Measurements from ENCODE around the gene PDE3A.

Gene PDE3A

DNA sequence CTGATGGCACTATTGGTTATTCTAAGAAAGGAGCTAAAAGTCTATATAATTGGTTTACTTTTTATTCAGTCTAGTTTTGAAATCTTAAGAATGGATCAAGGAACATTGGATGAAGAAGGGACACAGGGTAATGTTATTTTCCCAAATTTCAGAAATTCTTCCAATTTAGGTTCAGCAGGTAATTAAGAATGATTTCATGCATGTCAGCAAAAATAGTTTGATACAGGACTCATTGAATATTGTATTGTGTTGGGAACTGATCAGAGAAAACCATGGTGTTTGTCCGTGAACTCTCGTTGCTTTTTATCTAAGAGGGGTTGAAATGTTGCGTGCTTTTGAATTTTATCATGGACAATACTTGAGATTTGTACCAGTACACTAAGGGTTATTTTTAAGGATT, 58.6 kb downstream of the PDE3A start:
- no peak for DNase-seq

DNA sequence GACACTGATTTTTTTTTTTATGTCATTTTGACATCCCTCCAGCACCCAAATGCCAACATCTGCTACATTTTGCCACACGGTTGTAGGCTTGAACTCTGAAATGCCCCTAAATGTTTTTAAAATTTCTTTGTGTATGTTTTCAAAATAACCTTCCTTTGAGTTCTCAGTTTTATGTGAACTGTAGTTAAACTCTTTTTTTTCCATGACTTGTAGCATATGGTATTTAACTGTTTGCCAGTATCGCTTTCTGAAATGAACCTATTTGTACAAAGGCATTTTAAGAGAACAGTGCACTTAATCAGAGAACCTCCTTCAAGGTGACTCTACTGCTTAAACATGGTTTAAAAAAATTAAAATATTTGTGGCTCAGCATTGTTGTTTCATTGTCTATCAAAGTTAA, 61.5 kb downstream of the PDE3A start:
- DNase-seq: no peak

DNA sequence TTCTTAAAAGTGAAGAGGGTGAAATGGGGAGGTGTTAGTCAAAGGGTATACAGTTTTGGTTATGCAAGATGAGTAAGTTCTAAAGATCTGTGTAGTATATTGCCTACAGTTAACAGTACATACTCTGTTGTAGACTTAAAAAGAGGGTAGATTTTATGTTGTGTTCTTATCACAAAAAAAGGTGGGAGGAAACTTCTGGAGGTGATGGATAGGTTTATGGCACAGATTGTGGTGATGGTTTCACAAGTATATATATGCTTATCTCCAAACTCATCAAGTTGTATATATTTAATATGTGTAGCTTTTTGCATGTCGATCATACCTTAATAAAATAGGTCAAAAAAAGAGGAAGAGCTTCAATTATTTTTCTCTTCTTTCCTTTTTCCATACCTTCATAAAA, 64.0 kb downstream of the PDE3A start:
- no peak for DNase-seq

DNA sequence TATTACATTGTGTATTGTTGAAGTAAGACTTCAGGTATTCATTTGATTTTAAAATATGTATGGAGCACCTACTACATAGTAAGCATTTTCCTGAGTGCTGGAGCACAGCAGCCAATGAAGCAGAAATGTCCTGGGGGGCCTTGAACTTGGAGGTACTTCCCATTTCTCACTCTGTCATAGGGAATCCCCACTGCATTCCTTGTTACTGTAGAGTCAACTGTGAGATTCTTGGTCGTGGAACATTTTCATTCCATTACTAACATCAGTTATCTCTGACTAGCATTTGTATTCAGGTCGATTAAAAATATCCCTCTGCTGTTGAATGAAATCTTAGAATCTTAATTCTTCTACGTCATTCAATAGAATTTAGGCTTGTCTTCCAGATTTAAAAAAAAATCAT, 66.7 kb downstream of the PDE3A start:
- DNase-seq: no peak

DNA sequence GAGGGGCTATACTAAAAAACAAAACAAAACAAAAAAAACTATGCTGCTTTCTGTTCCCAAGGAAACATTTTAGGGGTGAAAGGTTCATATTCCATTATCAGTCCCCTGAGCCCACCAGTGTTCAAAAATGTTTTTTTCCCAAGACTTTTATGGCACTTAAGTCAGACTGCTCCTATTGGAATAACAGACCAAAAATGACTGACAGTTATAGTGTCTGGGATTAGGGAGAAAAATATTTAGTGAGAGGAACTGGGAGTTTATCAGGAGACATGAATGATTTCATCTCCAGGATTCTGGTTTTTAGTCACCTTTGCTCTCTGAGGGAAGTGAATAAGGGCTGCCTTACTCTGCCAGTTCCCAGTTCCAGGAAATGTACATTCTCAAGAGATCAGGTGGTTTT, 68.0 kb downstream of the PDE3A start:
- no peak for DNase-seq

DNA sequence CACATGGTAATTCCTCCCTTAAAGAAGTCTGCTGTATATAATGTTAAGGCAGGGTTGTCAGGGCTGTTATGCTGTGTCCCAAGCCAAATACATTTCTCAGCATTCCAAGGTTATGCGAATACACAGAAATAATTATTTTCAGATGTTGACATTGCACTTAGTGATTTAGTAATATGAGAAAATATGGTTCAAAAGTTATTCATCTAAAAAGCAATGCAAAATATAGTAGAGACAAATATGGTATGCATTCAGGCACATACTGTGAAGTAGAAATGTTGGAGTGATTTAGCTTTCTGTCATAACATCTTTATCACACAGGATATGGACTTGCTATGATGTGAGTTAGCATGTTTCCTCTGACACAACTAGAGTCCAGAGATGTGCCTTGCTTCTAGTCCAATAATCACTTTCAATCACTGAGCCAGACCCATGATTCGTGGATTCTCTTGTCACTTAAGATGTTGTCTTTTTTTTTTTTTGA, 70.0 kb downstream of the PDE3A start:
- DNase-seq: no peak

DNA sequence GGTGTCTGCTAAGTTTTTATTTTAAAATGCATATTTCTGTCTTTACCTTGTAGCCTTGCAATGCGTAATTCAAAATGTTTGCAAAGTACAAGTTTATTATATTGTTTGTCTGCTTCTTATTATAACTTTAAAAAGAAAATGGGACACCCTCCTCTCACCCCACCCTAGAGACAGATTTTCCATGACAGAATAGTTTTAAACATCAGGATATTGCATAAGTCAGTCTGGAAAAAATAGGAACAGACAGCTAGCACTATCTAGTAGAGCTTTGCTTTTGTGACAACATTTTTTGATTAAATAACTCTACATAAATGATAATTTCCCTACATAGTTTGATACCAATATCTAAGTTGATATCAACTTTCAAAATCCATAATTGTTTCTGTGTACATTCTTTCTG, 71.3 kb downstream of the PDE3A start:
- no peak for DNase-seq

DNA sequence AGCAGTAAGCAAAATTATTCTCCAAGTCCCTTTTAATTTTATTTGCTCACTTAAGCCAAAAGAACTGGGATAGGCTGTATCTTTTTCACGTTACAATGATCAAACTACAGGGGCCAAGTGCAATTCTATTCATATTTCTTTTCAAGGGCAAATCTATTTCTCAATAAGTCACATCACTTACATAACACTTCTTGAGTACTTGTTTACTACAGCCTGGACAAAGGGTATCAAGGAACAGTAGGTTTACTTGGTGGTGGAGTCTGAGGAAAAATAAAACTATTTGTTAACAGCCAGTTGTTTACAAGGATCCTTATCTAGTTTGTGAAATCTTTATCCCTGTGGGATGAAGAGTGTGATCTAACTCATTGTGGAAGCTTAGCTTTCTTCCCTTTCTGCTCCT, 72.1 kb downstream of the PDE3A start:
- DNase-seq: no peak

DNA sequence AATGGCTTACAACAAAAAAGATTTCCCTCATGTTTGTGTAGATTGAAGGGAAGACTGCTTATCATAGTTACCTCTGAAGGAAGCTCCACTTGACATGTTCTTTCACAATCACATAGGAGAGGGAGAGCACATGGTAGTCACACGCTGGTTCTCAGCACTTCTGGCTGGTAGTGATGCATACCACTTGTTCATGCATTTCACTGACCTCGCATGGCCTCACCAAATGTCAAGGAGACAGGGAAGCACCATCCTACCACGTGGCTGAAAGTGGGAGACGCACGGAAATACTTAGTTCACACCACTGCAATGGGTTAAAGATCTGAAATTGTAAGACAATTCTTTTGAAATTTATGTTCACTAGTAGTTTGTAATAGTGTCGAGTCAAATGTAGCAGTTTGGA, 74.0 kb downstream of the PDE3A start:
- DNase-seq: no peak

DNA sequence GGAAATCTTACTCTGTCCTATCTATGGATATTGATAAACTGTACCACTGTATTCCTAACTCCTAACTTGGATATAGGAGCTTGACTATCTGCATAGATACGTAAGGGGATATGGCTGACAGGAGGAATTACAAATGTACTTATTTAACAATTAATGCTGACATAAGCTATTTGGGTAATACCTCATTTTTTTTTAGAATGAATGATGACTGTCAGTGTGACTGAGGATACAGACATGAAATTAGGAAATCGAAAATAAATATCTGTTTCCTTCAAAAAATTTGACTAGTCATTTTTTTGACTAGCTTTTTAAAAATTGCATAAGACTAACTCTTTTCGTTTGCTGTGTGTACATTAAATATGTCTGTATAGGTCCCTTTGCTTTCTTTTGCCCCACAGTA, 74.9 kb downstream of the PDE3A start:
- no peak for DNase-seq

DNA sequence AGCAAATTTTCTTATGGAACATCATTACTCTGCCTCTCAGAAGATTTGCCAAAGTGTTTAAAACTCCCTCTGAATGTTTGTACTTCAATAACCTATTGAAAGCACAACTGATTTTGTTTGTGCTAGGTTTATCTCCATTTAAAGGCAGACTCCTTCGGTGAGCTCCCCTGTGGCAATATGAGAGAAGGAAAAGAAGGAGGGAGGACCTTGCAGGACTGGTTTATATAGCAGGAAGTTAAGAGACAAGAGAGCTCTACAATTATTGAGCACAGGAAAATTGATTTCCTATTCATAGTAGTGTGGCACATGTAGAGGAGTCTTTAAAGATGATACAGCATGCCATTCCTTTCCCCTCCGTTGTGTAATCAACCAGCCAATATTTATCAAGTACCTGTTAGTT, 75.5 kb downstream of the PDE3A start:
- no peak for DNase-seq

DNA sequence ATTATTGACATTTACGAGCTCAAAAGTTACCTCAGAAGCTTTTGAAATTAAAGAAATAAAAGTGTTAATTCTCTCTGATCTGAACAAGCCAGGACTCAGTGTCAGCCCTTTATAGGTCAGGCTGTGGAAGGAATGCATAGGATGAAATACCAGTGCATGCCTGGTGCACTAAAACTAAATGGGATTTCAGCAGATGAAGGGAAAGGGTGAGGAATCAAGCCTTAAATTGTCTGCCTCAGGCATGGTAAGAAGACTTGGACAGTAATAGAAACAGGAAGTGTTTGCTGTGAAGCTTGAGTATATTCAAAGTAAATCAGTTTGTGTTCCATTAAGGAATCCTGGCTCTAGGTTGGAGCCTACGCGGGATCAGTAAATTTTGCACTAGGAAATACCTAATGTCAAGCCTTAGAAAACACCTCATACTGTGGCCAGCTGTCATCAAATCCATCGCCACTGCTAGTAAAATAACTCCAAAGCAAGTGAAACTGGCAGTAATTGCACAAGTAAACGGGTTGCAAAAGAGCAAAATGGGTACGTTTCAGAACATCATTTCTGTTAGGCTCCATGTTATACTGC, 76.3 kb downstream of the PDE3A start:
- no peak for DNase-seq

DNA sequence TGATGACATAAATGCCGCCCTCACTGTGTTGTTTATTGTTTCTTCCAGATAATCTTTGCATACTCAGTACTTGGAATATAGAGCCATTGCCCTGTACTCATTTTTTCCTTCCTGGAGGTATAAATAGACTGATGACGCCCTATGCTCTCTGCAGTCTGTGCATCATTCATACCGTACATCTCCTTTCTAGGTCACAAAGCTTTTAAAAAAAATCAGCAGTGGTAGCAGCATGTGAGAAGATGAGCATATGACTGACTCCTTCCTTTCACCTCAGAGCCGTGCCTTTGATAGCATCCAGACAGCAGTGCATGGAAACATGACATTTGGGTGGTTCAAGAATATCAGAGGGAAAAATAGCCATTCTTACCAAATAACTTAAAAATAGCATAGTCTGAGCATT, 77.3 kb downstream of the PDE3A start:
- no peak for DNase-seq

DNA sequence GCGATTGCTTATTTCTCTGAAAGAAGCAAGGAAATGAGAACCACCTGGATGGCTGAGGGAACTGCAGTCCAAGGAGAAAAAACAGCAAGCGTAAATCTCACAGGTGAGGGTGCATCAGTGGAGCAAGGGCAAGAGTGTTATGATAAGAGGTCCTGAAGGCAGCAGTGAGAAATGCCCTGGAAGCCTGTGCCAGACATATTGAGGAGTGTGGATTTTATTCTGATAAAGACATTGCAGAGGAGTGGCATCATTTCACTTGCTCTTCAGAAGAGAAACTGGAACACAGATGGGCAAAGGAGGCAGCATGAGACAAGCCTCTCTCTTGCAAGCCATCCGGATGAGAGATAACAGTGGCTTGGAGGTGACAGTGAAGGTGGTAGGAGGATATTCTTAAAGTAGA, 78.5 kb downstream of the PDE3A start:
- no peak for DNase-seq

DNA sequence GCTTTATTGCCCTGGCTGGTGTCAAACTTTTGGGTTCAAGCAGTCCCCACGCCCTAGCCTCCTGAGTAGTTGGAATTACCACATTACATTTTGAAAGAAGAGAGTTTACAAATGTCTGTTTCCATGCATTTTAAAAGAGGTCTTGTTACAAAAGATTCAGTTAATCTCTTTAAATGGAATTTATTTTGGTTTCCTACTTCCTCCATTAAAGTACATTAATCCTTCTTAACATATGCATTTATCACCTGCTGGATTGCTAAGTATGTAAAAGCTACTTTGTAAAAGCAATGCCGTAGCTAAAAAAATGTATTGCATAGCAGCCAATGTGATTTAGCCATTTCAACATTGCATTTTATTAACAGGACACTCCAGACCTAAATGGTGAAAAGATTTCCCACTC, 80.4 kb downstream of the PDE3A start:
- DNase-seq: no peak

DNA sequence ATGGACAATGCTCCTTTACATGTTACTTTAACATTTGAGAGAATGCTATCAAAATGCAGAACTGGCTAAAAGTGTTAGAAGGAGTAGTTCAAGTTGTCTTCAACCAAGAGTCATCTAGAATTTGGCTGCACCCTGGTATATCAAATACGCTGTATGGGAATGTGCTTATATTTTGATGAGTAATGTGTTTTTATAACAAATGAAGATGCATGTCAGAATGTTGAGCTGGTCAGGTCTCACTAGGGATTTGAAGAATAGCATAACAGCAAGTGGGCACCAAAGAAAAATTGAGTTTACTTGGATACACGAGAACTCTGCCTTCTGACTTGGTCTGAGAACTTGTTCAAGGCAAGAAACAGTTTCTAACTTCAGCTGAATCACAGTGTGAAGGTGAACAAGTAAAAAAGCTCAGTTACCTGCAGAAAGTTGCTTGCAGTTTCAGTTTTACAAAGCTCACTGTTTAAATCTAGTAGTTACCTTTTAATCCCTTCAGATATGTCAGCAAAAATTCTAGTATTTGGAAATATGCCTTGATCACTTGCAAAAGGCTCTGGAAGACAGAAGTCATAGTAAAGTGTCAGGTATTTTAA, 82.3 kb downstream of the PDE3A start:
- no peak for DNase-seq

DNA sequence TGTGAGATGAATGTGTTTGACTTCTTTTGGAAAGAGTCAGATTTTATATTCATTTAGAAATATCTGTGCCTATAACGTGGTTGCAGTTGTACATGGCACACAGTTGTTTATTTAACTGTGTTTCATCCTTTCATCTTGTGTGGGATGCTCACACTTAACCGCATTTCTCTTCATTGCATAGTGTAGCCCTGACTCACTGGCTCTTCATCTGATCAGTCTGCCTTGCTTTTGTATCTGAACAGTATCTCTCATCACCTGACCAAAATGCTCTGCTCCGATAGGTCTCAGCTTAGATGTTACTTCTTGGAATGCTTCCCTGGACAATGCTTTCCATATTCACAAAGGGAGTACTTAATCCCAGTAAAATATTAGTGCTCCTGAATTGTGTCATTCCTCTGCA, 83.4 kb downstream of the PDE3A start:
- no peak for DNase-seq

DNA sequence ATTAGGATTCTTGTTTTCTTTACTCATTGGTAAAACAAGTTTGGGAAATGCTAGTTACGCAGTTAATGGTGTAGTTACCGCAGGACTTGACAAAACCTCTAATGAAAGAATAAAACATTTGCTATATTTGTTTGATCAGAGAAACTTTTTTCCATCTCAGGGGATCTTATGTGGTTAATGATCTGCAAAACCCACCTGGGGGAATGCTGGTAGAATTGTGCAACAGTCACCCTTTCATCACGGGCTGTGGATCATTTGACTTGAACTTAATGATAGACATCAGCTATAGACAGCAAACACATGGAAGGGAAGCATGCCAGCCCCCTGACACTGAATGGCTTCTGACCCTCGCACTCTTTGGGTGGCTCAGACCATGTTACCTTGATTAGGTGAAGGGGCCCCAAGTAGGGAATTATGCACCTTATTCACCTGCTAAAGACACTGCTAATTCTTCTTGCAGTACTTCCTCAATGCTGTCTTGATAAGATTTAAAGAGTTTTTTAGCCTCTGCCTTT, 84.2 kb downstream of the PDE3A start:
- DNase-seq: no peak

DNA sequence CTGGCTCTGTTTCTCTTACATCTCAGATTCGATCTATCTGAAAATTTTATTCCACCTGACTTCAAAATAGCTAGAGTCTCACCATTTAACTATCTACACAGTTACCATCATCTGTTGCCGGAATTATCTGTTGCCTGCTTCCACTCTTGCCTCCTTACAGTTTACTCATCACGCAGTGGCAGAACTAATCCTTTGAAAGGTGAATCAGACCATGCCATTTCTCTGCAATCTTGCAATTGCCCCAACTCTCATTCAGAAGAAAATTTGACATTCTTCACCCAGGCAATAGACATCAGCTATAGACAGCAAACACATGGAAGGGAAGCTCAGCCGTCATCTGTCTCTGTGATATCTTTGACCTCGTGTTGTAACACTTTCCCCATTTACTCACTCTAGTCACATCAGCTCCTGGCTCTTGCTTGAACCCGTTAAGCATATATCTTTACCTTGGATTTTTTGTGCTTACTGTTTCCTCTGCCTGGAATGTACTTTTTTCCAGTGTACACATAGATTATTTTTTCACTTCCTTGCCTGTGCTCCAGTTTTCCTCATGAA, 85.5 kb downstream of the PDE3A start:
- no peak for DNase-seq

DNA sequence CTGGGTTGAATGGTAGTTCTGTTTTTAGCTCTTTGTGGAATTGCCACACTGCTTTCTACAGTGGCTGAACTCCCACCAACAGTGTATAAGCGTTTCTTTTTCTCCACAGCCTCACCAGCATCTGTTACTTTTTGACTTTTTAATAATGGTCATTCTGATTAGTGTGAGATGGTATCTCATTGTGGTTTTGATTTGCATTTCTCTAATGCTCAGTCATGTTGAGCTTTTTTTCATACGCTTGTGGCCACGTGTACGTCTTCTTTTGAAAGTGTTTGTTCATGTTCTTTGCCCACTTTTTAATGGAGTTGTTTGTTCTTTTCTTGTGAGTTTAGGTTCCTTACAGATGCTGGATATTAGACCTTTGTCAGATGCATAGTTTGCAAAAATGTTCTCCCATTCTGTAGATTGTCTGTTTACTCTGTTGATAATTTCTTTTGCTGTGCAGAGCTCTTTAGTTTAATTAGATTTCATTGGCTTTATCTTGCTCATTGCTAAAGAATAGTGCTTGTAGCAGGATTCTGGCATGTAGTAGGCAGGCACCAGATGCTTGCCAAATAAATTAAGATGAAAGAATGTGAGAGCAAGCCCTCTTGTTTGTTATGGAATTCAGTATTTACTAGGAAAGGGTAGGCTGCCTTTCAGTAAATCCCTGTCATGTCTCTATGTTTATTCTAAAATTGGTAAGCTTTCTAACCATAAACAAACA, 86.8 kb downstream of the PDE3A start:
- DNase-seq: no peak

DNA sequence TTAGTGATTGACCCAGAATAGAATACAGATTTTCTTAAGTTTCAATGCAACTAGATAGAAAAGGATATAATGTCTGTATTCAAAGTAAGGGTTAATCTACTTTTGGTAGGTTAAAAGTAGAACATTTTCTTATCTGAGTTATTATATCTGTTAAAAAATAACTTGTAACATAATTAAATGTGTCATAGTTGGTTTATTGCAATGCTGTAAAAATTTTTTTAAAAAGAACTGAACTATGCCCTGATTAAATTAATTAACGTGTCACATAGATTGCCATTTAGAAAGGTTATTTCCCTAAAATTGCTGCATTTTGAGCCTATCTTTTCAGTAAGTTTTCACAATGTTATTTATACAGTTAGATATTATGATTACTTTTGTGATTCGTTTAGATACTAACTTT, 89.2 kb downstream of the PDE3A start:
- no peak for DNase-seq

DNA sequence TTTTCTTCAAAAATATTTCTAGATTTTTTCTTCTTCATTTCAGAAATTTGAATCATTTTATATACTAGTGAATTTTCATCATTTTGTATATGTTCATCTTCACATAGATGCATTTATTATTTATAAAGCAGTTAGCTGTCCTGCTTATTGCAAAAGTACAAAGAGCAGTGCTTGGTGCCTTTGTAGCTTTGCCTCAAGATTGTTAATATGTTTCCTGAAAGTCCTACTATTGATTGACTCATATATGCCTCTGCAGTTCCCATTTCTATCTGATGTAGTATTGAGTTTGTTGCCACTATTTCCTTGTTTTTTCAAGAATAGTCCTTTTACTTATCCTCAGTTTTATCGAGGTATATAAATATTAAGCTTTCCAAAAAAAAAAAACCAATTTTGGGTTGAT, 89.7 kb downstream of the PDE3A start:
- no peak for DNase-seq

DNA sequence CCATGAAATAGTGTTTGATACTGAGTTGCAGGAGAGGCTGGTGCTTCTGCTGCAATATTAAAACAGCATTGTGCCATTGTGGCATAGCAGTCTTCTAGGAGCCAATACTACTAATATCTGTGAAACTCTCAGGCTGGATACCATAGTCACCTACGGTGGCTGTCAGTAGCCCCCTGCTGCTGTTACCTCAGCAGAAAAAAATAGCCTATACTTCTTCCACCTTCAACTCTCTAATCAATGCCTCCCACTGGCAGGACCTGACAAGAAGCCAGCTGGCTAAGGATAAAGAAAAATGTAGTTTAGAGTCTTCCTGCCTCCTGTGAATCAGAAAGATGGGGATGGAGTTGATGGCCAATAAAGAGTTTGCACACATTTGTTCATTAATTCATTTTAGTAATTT, 91.6 kb downstream of the PDE3A start:
- DNase-seq: no peak

DNA sequence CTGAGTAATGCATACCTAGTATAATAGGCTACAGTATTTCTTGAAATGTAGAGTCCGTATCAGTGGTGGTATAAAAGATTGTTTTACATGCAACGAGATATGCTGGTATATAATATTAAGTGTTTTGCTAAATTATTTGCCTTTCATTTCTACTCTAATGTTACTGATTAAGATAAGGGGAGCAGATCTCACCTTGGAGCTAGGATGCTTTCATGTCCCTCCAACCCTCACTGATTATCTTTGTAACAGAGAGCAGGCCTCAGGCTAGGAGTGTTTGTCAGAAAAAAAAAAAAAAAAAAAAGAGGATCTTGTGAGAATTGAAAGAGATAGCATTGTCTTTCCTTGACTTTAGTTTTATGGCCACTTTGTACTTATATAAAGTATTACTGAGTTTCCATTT, 92.6 kb downstream of the PDE3A start:
- no peak for DNase-seq

Data from NCI-H1930 (cell line).